Measurements from ENCODE around the gene SF3B3. TPM values are rescaled to one million over a fixed set of nuclear protein-coding genes. Genes with fewer than 3 reads are reported as not detected.
"Not testable (repeated sequence)": the region's sequence is repeated elsewhere in the genome, so short reads cannot be mapped to it uniquely, and the experiment has no call there.

The SF3B3 gene
- total RNA-seq, 4 donors from 2014 or later: 122 to 280 (median 174) TPM

- Histone ChIP-seq H3K4me3 (no peak overlapping the region), H3K9me3 (no peaks in the 10 kb centered on the region), H3K27me3 (no peaks in the 10 kb centered on the region), H3K36me3 (peaks cover 95% of the 10 kb centered on the region), H3K4me1 (peaks cover 2% of the 10 kb centered on the region), H3K27ac (no peak overlapping the region)
- TF ChIP-seq CTCF (IDR thresholded peaks at IDR 0.05): no peak
- no peak for TF ChIP-seq POLR2A (IDR thresholded peaks at IDR 0.05)
- no peak for TF ChIP-seq POLR2AphosphoS5 (IDR thresholded peaks at IDR 0.05)
- no peak for TF ChIP-seq EP300 (IDR thresholded peaks at IDR 0.05)
- 91% methylated on average over 5 of the region's 5 CpGs for WGBS
- peak in 1 of 2 donors; percentile 38 for DNase-seq (ENCODE audit: low spot score in 2 of 2)
These were observed 11.2 kb upstream of the SF3B3 start for GRCh38 chr16:70512456-70512855.

GRCh38 chr16:70520612-70521297 lies 2.9 kb upstream of the SF3B3 start:
- no peak for DNase-seq (ENCODE audit: low spot score in 2 of 2)
- WGBS: 77% methylated on average over 8 of the region's 8 CpGs

GRCh38 chr16:70522216-70523075 lies 1.2 kb upstream of the SF3B3 start:
- Histone ChIP-seq H3K4me3 (peak overlapping the region; percentile 95), H3K4me1 (peaks cover 44% of the 10 kb centered on the region), H3K9me3 (no peaks in the 10 kb centered on the region), H3K36me3 (peaks cover 24% of the 10 kb centered on the region), H3K27ac (peak overlapping the region; percentile 95), H3K27me3 (no peaks in the 10 kb centered on the region)
- 43% methylated on average over 18 of the region's 18 CpGs for WGBS
- TF ChIP-seq CTCF (IDR thresholded peaks at IDR 0.05): no peak
- TF ChIP-seq EP300 (IDR thresholded peaks at IDR 0.05): no peak
- TF ChIP-seq POLR2A (IDR thresholded peaks at IDR 0.05): no peak
- no peak for TF ChIP-seq POLR2AphosphoS5 (IDR thresholded peaks at IDR 0.05)
- no peak for DNase-seq (ENCODE audit: low spot score in 2 of 2)

More at GRCh38 chr16:70520612-70521297, 2.9 kb upstream of the SF3B3 start:
- Histone ChIP-seq H3K36me3 (peaks cover 29% of the 10 kb centered on the region), H3K4me1 (peaks cover 28% of the 10 kb centered on the region), H3K27me3 (no peaks in the 10 kb centered on the region), H3K4me3 (no peak overlapping the region), H3K27ac (no peak overlapping the region), H3K9me3 (no peaks in the 10 kb centered on the region)
- TF ChIP-seq POLR2A (IDR thresholded peaks at IDR 0.05) (no peak), EP300 (IDR thresholded peaks at IDR 0.05) (no peak), POLR2AphosphoS5 (IDR thresholded peaks at IDR 0.05) (no peak), CTCF (IDR thresholded peaks at IDR 0.05) (no peak)

GRCh38 chr16:70523076-70523742 lies 407 bp upstream of the SF3B3 start, which contains the start of gene COG4:
COG4 (minus strand) TSS chr16:70523554; CDS start chr16:70523543, 11 bp downstream.
- peaks cover 47% of the 10 kb centered on the region for H3K4me1 ChIP-seq
- TF ChIP-seq EP300 (IDR thresholded peaks at IDR 0.05) (no peak), POLR2AphosphoS5 (IDR thresholded peaks at IDR 0.05) (peak in 2 of 3 donors; percentile 2 to 14)
- WGBS: under 1% methylated on average over 36 of the region's 36 CpGs
- peak within 1 kb of the TSS; percentile 95 for H3K27ac ChIP-seq
- peak within 1 kb of the TSS; percentile 95 for H3K4me3 ChIP-seq
- DNase-seq (ENCODE audit: low spot score in 2 of 2): peak; percentile 93 to 95
- peaks cover 22% of the 10 kb centered on the region for H3K36me3 ChIP-seq
- H3K9me3 ChIP-seq: no peaks in the 10 kb centered on the region
- H3K27me3 ChIP-seq: no peaks in the 10 kb centered on the region

- DNase-seq (ENCODE audit: low spot score in 2 of 2): peak in 1 of 2 donors; percentile 68
- H3K27me3 ChIP-seq, H3K9me3 ChIP-seq: not testable (repeated sequence)
- WGBS: under 1% methylated on average over 24 of the region's 24 CpGs
- peaks cover 26% of the 10 kb centered on the region for H3K36me3 ChIP-seq
- H3K27ac ChIP-seq: peak overlapping the region; percentile 95
- H3K4me3 ChIP-seq: peak overlapping the region; percentile 95
- peaks cover 55% of the 10 kb centered on the region for H3K4me1 ChIP-seq
These were observed 796 bp downstream of the SF3B3 start for GRCh38 chr16:70524399-70524825.

All from suprapubic skin (tissue), 4 donors.